ENCODE data around the gene ZCCHC8.
A peak's percentile ranks its signal among the peaks of the same experiment; 100 is the strongest.
"Not testable (repeated sequence)": the region's sequence is repeated elsewhere in the genome, so short reads cannot be mapped to it uniquely, and the experiment has no call there.

The ZCCHC8 gene

DNA sequence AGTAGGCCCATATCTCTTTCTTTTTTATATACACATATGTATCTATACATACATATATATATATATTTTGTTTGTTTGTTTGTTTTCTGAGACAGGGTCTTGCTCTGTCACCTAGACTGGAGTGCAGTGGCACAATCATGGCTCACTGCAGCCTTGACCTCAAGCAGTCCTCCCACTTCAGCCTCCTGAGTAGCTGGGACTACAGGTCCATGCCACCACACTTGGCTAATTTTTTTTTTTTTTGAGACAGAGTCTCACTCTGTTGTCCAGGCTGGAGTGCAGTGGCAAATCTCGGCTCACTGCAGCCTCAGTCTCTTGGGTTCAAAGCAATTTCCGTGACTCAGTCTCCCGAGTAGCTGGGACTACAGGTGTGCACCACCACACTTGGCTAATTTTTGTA is 12.9 kb downstream of the ZCCHC8 start:
- H3K36me3 ChIP-seq (ENCODE audit: control insufficient read depth, insufficient read depth, low read length, severe bottlenecking) = peaks cover 88% of the 10 kb centered on the region
- not testable (repeated sequence) for H3K4me3 ChIP-seq (ENCODE audit: low read length); H3K27me3 ChIP-seq (replicated peaks; ENCODE audit: control insufficient read depth, insufficient read depth, low read length); H3K9me3 ChIP-seq (ENCODE audit: control insufficient read depth, low read length); H3K9ac ChIP-seq (ENCODE audit: low read length); H3K4me1 ChIP-seq (ENCODE audit: control insufficient read depth, insufficient read depth, low read length); DNase-seq (ENCODE audit: low read depth)

DNA sequence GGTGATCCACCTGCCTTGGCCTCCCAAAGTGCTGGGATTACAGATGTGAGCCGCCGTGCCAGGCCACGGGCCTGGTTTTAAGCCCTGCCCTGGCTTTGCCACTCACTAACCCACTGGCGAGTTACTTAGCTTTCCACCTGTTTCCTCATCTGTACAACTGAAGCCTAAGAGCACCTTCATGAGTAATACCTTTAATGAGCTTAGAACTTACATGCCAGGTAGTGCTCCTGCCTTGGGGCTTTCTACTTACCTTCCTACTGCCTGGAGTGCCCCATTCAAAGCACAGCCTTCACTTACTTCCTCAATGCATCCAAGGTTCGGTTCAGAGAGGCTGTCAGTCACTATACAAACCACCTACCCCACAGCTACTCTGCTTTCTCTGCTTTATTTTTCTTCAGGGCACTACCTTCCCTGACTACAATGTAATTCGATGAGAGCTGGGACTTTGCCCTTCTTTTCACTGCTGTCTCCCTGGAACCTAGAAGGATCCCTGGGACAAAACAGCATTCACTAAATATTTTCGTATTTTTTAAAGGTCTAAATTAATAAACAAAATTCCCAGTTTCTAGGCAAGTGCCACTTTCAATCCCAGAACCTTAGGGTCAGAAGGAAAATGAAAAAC is 13.8 kb downstream of the ZCCHC8 start:
- no peak overlapping the region for H3K9ac ChIP-seq (ENCODE audit: low read length)

GRCh38 chr12:122486360-122486759 is 14.4 kb downstream of the ZCCHC8 start:
- H3K27me3 ChIP-seq (replicated peaks; ENCODE audit: control insufficient read depth, insufficient read depth, low read length); H3K9me3 ChIP-seq (ENCODE audit: control insufficient read depth, low read length); H3K9ac ChIP-seq (ENCODE audit: low read length); H3K4me1 ChIP-seq (ENCODE audit: control insufficient read depth, insufficient read depth, low read length); H3K4me3 ChIP-seq (ENCODE audit: low read length): not testable (repeated sequence)
- peak; percentile 90 for DNase-seq (ENCODE audit: low read depth)
- peaks cover 85% of the 10 kb centered on the region for H3K36me3 ChIP-seq (ENCODE audit: control insufficient read depth, insufficient read depth, low read length, severe bottlenecking)

More for the DNA sequence above, 13.8 kb downstream of the ZCCHC8 start:
- no peak overlapping the region for H3K4me3 ChIP-seq (ENCODE audit: low read length)
- H3K27me3 ChIP-seq (replicated peaks; ENCODE audit: control insufficient read depth, insufficient read depth, low read length) = no peaks in the 10 kb centered on the region
- peaks cover 85% of the 10 kb centered on the region for H3K36me3 ChIP-seq (ENCODE audit: control insufficient read depth, insufficient read depth, low read length, severe bottlenecking)
- no peaks in the 10 kb centered on the region for H3K9me3 ChIP-seq (ENCODE audit: control insufficient read depth, low read length)
- no peak for DNase-seq (ENCODE audit: low read depth)
- H3K4me1 ChIP-seq (ENCODE audit: control insufficient read depth, insufficient read depth, low read length) = no peaks in the 10 kb centered on the region

GRCh38 chr12:122484385-122484784 is 16.3 kb downstream of the ZCCHC8 start:
- H3K36me3 ChIP-seq (ENCODE audit: control insufficient read depth, insufficient read depth, low read length, severe bottlenecking) = peaks cover 86% of the 10 kb centered on the region

DNA sequence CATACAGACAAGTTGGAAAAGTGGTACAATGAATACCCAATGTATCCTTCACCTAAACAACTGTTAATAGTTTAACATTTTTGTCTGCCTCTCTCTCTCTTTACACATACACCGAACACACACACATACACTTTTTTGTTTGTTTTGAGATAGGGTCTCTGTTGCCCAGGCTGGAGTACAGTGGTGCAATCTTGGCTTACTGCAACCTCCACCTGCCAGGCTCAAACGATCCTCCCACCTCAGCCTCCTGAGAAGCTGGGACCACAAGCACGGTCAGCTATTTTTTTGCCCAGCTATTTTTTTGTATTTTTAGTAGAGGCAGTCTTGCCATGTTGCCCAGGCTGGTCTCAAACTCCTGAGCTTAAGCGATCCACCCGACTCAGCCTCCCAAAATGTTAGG is 16.8 kb downstream of the ZCCHC8 start:
- H3K9ac ChIP-seq (ENCODE audit: low read length) = no peak overlapping the region
- H3K4me3 ChIP-seq (ENCODE audit: low read length) = no peak overlapping the region
- H3K9me3 ChIP-seq (ENCODE audit: control insufficient read depth, low read length) = no peaks in the 10 kb centered on the region
- H3K36me3 ChIP-seq (ENCODE audit: control insufficient read depth, insufficient read depth, low read length, severe bottlenecking) = peaks cover 86% of the 10 kb centered on the region
- DNase-seq (ENCODE audit: low read depth) = no peak
- H3K4me1 ChIP-seq (ENCODE audit: control insufficient read depth, insufficient read depth, low read length) = no peaks in the 10 kb centered on the region
- H3K27me3 ChIP-seq (replicated peaks; ENCODE audit: control insufficient read depth, insufficient read depth, low read length) = no peaks in the 10 kb centered on the region

More at GRCh38 chr12:122484385-122484784, 16.3 kb downstream of the ZCCHC8 start:
- not testable (repeated sequence) for H3K9ac ChIP-seq (ENCODE audit: low read length); H3K4me1 ChIP-seq (ENCODE audit: control insufficient read depth, insufficient read depth, low read length); H3K4me3 ChIP-seq (ENCODE audit: low read length); H3K9me3 ChIP-seq (ENCODE audit: control insufficient read depth, low read length); H3K27me3 ChIP-seq (replicated peaks; ENCODE audit: control insufficient read depth, insufficient read depth, low read length); DNase-seq (ENCODE audit: low read depth)

DNA sequence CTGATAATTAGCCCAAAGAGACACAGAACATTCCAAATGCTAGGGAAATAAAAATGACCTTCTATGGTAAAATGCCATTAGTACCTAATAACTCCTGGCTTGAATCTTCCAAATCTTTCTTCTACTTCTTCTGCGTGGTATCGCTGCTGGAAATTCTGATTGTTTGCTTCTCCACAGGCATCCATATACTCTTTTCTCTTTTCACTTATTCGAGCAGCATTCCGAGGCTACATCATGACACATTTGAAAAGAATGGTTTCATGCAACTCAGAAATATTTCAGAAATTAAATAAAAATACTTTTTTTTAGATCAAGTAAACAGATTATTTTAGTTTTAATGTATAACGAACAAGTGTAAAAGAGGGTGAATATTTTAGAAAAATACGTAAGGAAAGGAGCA is 18.9 kb downstream of the ZCCHC8 start:
- DNase-seq (ENCODE audit: low read depth) = peak; percentile 68
- Histone ChIP-seq H3K4me3 (ENCODE audit: low read length) (no peak overlapping the region), H3K27me3 (replicated peaks; ENCODE audit: control insufficient read depth, insufficient read depth, low read length) (no peaks in the 10 kb centered on the region), H3K36me3 (ENCODE audit: control insufficient read depth, insufficient read depth, low read length, severe bottlenecking) (peaks cover 84% of the 10 kb centered on the region), H3K9me3 (ENCODE audit: control insufficient read depth, low read length) (no peaks in the 10 kb centered on the region), H3K9ac (ENCODE audit: low read length) (no peak overlapping the region), H3K4me1 (ENCODE audit: control insufficient read depth, insufficient read depth, low read length) (no peaks in the 10 kb centered on the region)

DNA sequence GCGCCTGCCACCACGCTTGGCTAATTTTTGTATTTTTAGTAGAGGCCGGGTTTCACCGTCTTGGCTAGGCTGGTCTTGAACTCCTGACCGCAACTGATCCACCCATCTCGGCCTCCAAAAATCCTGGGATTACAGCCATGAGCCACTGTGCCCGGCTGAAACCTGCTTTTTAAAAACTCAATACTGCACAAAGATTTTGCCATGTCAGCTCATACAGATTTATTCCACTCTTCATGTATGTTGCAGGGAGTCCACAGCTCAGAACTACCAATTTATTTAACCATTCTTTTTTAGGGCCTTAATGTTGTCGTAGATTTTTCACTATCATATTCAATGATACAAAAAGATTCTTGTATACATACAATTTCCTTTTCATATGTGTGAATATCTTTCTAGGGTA is 20.0 kb downstream of the ZCCHC8 start:
- DNase-seq (ENCODE audit: low read depth) = no peak
- H3K36me3 ChIP-seq (ENCODE audit: control insufficient read depth, insufficient read depth, low read length, severe bottlenecking) = peaks cover 86% of the 10 kb centered on the region
- H3K4me3 ChIP-seq (ENCODE audit: low read length) = no peak overlapping the region
- H3K4me1 ChIP-seq (ENCODE audit: control insufficient read depth, insufficient read depth, low read length) = no peaks in the 10 kb centered on the region
- H3K9ac ChIP-seq (ENCODE audit: low read length) = no peak overlapping the region
- H3K9me3 ChIP-seq (ENCODE audit: control insufficient read depth, low read length) = no peaks in the 10 kb centered on the region
- no peaks in the 10 kb centered on the region for H3K27me3 ChIP-seq (replicated peaks; ENCODE audit: control insufficient read depth, insufficient read depth, low read length)

DNA sequence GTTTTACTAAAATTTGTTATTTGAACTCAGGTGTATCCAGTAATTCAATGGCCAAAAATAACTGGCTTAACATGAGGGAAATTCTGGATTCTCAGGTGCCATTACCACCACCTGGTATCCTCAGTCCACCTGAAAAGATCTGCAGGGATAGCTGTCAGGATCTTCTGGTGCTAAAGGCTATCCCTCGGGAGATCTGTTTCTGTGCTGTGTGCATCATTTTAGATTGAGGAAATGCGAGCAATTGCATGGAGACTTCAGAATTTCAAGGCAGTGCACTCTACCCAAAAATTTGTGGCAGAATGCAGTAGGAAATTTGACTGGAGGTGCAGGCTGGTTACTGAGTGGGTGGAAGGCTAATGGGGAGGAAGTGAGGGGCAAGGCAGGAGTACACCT is 26.4 kb downstream of the ZCCHC8 start:
- no peak for DNase-seq (ENCODE audit: low read depth)
- peaks cover 65% of the 10 kb centered on the region for H3K36me3 ChIP-seq (ENCODE audit: control insufficient read depth, insufficient read depth, low read length, severe bottlenecking)
- H3K4me3 ChIP-seq (ENCODE audit: low read length) = no peak overlapping the region
- H3K9me3 ChIP-seq (ENCODE audit: control insufficient read depth, low read length) = no peaks in the 10 kb centered on the region
- no peak overlapping the region for H3K9ac ChIP-seq (ENCODE audit: low read length)
- peaks cover 5% of the 10 kb centered on the region for H3K4me1 ChIP-seq (ENCODE audit: control insufficient read depth, insufficient read depth, low read length)
- no peaks in the 10 kb centered on the region for H3K27me3 ChIP-seq (replicated peaks; ENCODE audit: control insufficient read depth, insufficient read depth, low read length)

DNA sequence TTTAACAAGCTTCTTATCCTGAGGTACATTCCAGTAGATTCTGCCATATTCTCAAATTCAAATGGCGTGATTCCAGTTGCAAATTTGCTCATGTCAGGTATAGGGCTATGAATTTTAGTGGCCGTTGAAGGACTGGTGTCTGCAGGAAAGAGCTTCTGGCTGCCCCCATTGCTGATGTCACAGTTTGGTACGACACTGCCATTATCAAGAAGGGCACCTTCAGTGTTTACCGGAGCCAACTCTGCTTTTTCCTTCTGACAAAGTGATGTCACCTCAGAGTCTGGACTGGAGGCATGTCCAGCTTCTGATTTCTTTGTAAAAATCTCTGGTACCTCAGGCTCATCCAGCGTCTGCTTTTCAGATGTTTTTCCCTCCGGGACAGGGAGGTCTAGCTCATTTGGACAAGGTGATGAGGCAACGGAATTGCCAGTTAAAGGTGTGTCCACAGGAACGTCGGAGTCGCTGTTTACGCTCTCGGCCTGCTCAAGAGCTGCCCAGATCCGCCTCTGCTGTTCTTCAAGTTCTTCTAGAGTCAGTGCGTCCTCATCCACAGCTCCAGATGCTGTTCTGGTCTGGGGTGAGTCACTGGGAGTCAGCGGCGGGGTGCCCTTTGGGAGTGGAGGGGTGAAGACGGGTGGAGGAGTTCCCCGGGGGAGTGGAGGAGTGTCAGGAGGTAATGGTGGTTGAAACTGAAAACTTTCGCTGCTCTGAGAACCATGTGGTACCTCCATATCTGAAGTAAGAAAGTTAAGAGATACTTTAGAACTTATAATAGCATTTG is 27.0 kb downstream of the ZCCHC8 start:
- no peak overlapping the region for H3K4me3 ChIP-seq (ENCODE audit: low read length)
- H3K36me3 ChIP-seq (ENCODE audit: control insufficient read depth, insufficient read depth, low read length, severe bottlenecking) = peaks cover 59% of the 10 kb centered on the region
- no peak overlapping the region for H3K9ac ChIP-seq (ENCODE audit: low read length)
- no peaks in the 10 kb centered on the region for H3K9me3 ChIP-seq (ENCODE audit: control insufficient read depth, low read length)
- peaks cover 5% of the 10 kb centered on the region for H3K4me1 ChIP-seq (ENCODE audit: control insufficient read depth, insufficient read depth, low read length)
- no peak for DNase-seq (ENCODE audit: low read depth)
- no peaks in the 10 kb centered on the region for H3K27me3 ChIP-seq (replicated peaks; ENCODE audit: control insufficient read depth, insufficient read depth, low read length)

- peak overlapping the region; percentile 59 for H3K9ac ChIP-seq (ENCODE audit: low read length)
- peak; percentile 93 for DNase-seq (ENCODE audit: low read depth)
- H3K27me3 ChIP-seq (replicated peaks; ENCODE audit: control insufficient read depth, insufficient read depth, low read length) = no peaks in the 10 kb centered on the region
- no peaks in the 10 kb centered on the region for H3K9me3 ChIP-seq (ENCODE audit: control insufficient read depth, low read length)
- H3K36me3 ChIP-seq (ENCODE audit: control insufficient read depth, insufficient read depth, low read length, severe bottlenecking) = peaks cover 39% of the 10 kb centered on the region
- H3K4me3 ChIP-seq (ENCODE audit: low read length) = peak overlapping the region; percentile 23
- peaks cover 5% of the 10 kb centered on the region for H3K4me1 ChIP-seq (ENCODE audit: control insufficient read depth, insufficient read depth, low read length)
These were observed 29.2 kb downstream of the ZCCHC8 start for GRCh38 chr12:122471324-122472226.

- not testable (repeated sequence) for DNase-seq (ENCODE audit: low read depth); H3K9me3 ChIP-seq (ENCODE audit: control insufficient read depth, low read length); H3K27me3 ChIP-seq (replicated peaks; ENCODE audit: control insufficient read depth, insufficient read depth, low read length); H3K4me1 ChIP-seq (ENCODE audit: control insufficient read depth, insufficient read depth, low read length); H3K9ac ChIP-seq (ENCODE audit: low read length); H3K4me3 ChIP-seq (ENCODE audit: low read length)
- H3K36me3 ChIP-seq (ENCODE audit: control insufficient read depth, insufficient read depth, low read length, severe bottlenecking) = peaks cover 29% of the 10 kb centered on the region
These were observed 30.2 kb downstream of the ZCCHC8 start for GRCh38 chr12:122470576-122470975.
